ENCODE measurements around the gene EPHA6.

Gene EPHA6

DNA sequence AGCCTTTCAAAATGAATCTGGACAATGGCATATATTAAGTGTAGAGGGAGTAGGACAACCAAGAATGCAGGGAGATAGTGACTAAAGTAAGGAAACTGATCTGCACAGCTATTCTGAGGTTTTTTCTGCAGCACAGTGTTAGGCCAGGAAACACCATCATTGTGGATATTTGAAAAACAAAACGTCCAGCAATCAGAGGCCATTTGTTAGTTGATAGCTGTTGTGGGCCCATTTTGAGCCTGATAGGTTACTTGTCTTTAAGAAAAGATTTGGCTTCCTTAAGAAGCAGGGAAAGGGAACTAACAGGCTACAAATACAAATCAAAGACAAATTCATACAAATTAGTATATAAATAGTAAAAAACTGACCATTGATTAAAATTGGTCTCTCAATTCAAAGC is 574.4 kb downstream of the EPHA6 start:
- TF ChIP-seq, protein P1, sequence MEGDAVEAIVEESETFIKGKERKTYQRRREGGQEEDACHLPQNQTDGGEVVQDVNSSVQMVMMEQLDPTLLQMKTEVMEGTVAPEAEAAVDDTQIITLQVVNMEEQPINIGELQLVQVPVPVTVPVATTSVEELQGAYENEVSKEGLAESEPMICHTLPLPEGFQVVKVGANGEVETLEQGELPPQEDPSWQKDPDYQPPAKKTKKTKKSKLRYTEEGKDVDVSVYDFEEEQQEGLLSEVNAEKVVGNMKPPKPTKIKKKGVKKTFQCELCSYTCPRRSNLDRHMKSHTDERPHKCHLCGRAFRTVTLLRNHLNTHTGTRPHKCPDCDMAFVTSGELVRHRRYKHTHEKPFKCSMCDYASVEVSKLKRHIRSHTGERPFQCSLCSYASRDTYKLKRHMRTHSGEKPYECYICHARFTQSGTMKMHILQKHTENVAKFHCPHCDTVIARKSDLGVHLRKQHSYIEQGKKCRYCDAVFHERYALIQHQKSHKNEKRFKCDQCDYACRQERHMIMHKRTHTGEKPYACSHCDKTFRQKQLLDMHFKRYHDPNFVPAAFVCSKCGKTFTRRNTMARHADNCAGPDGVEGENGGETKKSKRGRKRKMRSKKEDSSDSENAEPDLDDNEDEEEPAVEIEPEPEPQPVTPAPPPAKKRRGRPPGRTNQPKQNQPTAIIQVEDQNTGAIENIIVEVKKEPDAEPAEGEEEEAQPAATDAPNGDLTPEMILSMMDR (IDR thresholded peaks at IDR 0.05; ENCODE audit: low read length) = no peak
- TF ChIP-seq EZH2 (IDR thresholded peaks at IDR 0.05; ENCODE audit: borderline replicate concordance, low read length) = no peak
- no peaks in the 10 kb centered on the region for H3F3A ChIP-seq (ENCODE audit: insufficient read depth, low read length)
- H4K20me1 ChIP-seq (ENCODE audit: insufficient read depth, low read length) = no peaks in the 10 kb centered on the region
- H3K36me3 ChIP-seq (ENCODE audit: insufficient read depth, low read length) = no peaks in the 10 kb centered on the region
- H3K4me2 ChIP-seq (ENCODE audit: low read length) = no peak overlapping the region
- no peaks in the 10 kb centered on the region for H3K79me2 ChIP-seq (ENCODE audit: insufficient read depth, low read length)
- H3K27me3 ChIP-seq (ENCODE audit: insufficient read depth, low read length) = no peaks in the 10 kb centered on the region
- no peak overlapping the region for H3K4me3 ChIP-seq (ENCODE audit: low read depth, low read length, poor library complexity, severe bottlenecking)
- no peaks in the 10 kb centered on the region for H3K4me1 ChIP-seq (ENCODE audit: insufficient read depth, low read length, severe bottlenecking)
- no peaks in the 10 kb centered on the region for H3K9me2 ChIP-seq (ENCODE audit: low read depth, low read length)
- no peaks in the 10 kb centered on the region for H3K9me3 ChIP-seq (ENCODE audit: low read length)
- no peak overlapping the region for H3K27ac ChIP-seq (ENCODE audit: low read depth, low read length, poor library complexity, severe bottlenecking)
- H3K9ac ChIP-seq (ENCODE audit: low read length) = no peak overlapping the region
- H2AFZ ChIP-seq (ENCODE audit: low read length) = no peak overlapping the region

- Histone ChIP-seq H3K4me1 (ENCODE audit: insufficient read depth, low read length, severe bottlenecking) (no peaks in the 10 kb centered on the region), H3K4me2 (ENCODE audit: low read length) (no peak overlapping the region), H3F3A (ENCODE audit: insufficient read depth, low read length) (no peaks in the 10 kb centered on the region), H4K20me1 (ENCODE audit: insufficient read depth, low read length) (no peaks in the 10 kb centered on the region), H3K9me2 (ENCODE audit: low read depth, low read length) (no peaks in the 10 kb centered on the region), H3K27me3 (ENCODE audit: insufficient read depth, low read length) (no peaks in the 10 kb centered on the region), H3K9ac (ENCODE audit: low read length) (no peak overlapping the region), H2AFZ (ENCODE audit: low read length) (no peak overlapping the region), H3K9me3 (ENCODE audit: low read length) (no peaks in the 10 kb centered on the region), H3K27ac (ENCODE audit: low read depth, low read length, poor library complexity, severe bottlenecking) (no peak overlapping the region), H3K4me3 (ENCODE audit: low read depth, low read length, poor library complexity, severe bottlenecking) (no peak overlapping the region), H3K36me3 (ENCODE audit: insufficient read depth, low read length) (no peaks in the 10 kb centered on the region), H3K79me2 (ENCODE audit: insufficient read depth, low read length) (no peaks in the 10 kb centered on the region)
- no peak for TF ChIP-seq EZH2 (IDR thresholded peaks at IDR 0.05; ENCODE audit: borderline replicate concordance, low read length)
- TF ChIP-seq, protein P1 (IDR thresholded peaks at IDR 0.05; ENCODE audit: low read length) = no peak
Measured at GRCh38 chr3:97389936-97390335, 575.5 kb downstream of the EPHA6 start.

GRCh38 chr3:97391167-97391566 is 576.8 kb downstream of the EPHA6 start:
- H3K36me3 ChIP-seq (ENCODE audit: insufficient read depth, low read length) = no peaks in the 10 kb centered on the region
- TF ChIP-seq, protein P1 (IDR thresholded peaks at IDR 0.05; ENCODE audit: low read length) = no peak
- TF ChIP-seq EZH2 (IDR thresholded peaks at IDR 0.05; ENCODE audit: borderline replicate concordance, low read length) = no peak
- no peaks in the 10 kb centered on the region for H3K4me1 ChIP-seq (ENCODE audit: insufficient read depth, low read length, severe bottlenecking)
- no peaks in the 10 kb centered on the region for H4K20me1 ChIP-seq (ENCODE audit: insufficient read depth, low read length)
- H3K27ac ChIP-seq (ENCODE audit: low read depth, low read length, poor library complexity, severe bottlenecking) = no peak overlapping the region
- H3K27me3 ChIP-seq (ENCODE audit: insufficient read depth, low read length) = no peaks in the 10 kb centered on the region
- no peaks in the 10 kb centered on the region for H3K79me2 ChIP-seq (ENCODE audit: insufficient read depth, low read length)
- no peak overlapping the region for H3K4me2 ChIP-seq (ENCODE audit: low read length)
- no peak overlapping the region for H2AFZ ChIP-seq (ENCODE audit: low read length)
- H3K4me3 ChIP-seq (ENCODE audit: low read depth, low read length, poor library complexity, severe bottlenecking) = no peak overlapping the region
- no peak overlapping the region for H3K9ac ChIP-seq (ENCODE audit: low read length)
- H3K9me2 ChIP-seq (ENCODE audit: low read depth, low read length) = no peaks in the 10 kb centered on the region
- no peaks in the 10 kb centered on the region for H3K9me3 ChIP-seq (ENCODE audit: low read length)
- H3F3A ChIP-seq (ENCODE audit: insufficient read depth, low read length) = no peaks in the 10 kb centered on the region

All from OCI-LY1 (cell line).